GM12891 (cell line): Measurements from ENCODE around the gene ANKS1A.

ENCODE experiments used
- DNase-seq: peaks from one replicate; pipeline ENCODE4 v3.0.0; 2011; ENCODE audit warnings: low spot score; ENCODE audit not compliant: insufficient read length
- FAIRE-seq: peaks from 2 replicates; lab custom pipeline; 2011; peaks lifted over from hg19 to GRCh38; lab: Jason Lieb, UNC
- PAX5 ChIP-seq: IDR thresholded peaks from 2 replicates; pipeline ENCODE4 v1.6.1; 2011; ENCODE audit warnings: low read length, moderate library complexity, mild to moderate bottlenecking; ENCODE audit not compliant: insufficient read depth, severe bottlenecking
- POLR2A ChIP-seq: IDR thresholded peaks from 2 replicates; pipeline ENCODE4 v1.6.1; 2011; ENCODE audit warnings: low read depth, low read length, control low read depth
- POLR2AphosphoS5 ChIP-seq: IDR thresholded peaks from 2 replicates; pipeline ENCODE4 v1.6.1; 2011; ENCODE audit warnings: low read depth, low read length, control low read depth
- POU2F2 ChIP-seq: IDR thresholded peaks from 2 replicates; pipeline ENCODE4 v1.6.1; 2011; ENCODE audit warnings: low read depth, mild to moderate bottlenecking, control low read depth, low read length, moderate library complexity
- SPI1 ChIP-seq: IDR thresholded peaks from 2 replicates; pipeline ENCODE4 v1.6.1; 2011; ENCODE audit warnings: low read depth, low read length, control low read depth
- TAF1 ChIP-seq: IDR thresholded peaks from 2 replicates; pipeline ENCODE4 v1.6.1; 2011; ENCODE audit warnings: low read depth, low read length, control low read depth

The ANKS1A gene

DNA sequence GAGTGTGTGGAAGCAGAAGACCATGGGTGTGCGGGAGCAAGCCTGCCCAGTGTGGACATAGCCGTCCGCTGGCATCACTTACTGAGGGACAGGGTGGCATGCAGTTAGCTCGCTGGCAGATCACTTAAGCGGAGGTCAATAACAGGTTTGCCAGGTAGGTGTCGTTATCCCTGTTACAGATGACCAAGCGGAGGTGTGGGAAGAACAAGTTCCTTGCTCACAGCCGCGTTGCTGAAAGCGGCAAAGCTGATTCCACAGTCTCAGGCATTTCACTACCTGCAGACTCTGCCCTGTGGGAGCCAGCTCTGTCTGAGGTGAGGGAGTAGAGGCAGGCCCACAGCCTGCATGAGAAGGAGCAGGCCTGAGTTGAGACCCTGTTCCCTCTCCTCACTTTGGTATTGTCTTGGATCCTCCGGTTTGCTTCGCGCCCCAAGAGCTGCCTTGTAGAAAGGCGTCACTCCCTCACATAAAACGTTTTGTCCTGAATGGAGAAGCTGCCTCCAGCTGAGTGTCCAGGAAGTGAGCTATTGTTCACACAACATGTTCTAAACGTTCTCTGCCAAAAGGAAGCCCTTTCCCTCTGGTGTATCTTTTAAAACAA lies 155.2 kb downstream of the ANKS1A start:
- DNase-seq (no peak), FAIRE-seq (no peak)
- TF ChIP-seq POU2F2 (no peak), PAX5 (no peak), SPI1 (no peak), TAF1 (no peak), POLR2A (no peak), POLR2AphosphoS5 (no peak)

GRCh38 chr6:35044761-35045421 lies 155.8 kb downstream of the ANKS1A start:
- DNase-seq: no peak
- TF ChIP-seq TAF1 (no peak), SPI1 (no peak), POLR2A (no peak), POU2F2 (no peak), PAX5 (no peak), POLR2AphosphoS5 (no peak)
- FAIRE-seq: no peak

DNA sequence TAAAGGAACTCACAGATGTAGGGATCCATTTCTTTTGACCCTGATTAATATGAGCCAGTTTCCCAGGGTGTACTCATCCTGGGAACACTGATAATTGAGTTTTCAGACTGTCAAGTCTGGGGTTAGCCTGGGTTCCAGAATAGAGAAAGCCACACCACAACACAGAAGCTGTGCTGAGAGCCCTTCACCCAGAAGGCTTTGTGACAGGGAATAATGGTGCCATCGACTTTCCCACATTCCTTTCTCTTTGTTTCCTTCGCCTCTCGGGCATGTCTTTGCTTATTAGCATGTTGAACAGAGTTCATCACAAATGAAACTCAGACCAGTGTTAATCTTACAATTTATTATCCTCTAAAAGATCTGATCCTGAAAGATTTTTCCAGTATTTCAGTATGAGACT lies 157.0 kb downstream of the ANKS1A start:
- FAIRE-seq (no peak), DNase-seq (no peak)
- no peak for TF ChIP-seq PAX5
- no peak for TF ChIP-seq POLR2AphosphoS5
- TF ChIP-seq POLR2A: no peak
- no peak for TF ChIP-seq TAF1
- TF ChIP-seq SPI1: no peak
- no peak for TF ChIP-seq POU2F2

- TF ChIP-seq SPI1 (no peak), TAF1 (no peak), POLR2A (no peak), PAX5 (no peak), POLR2AphosphoS5 (no peak), POU2F2 (no peak)
- FAIRE-seq: no peak
- DNase-seq: no peak
Observed at GRCh38 chr6:35046862-35047261, 157.8 kb downstream of the ANKS1A start.

- no peak for FAIRE-seq
- no peak for TF ChIP-seq POU2F2
- no peak for TF ChIP-seq PAX5
- TF ChIP-seq POLR2A: no peak
- TF ChIP-seq POLR2AphosphoS5: no peak
- TF ChIP-seq SPI1: no peak
- TF ChIP-seq TAF1: no peak
- no peak for DNase-seq
Observed at GRCh38 chr6:35047265-35048011, 158.4 kb downstream of the ANKS1A start.

DNA sequence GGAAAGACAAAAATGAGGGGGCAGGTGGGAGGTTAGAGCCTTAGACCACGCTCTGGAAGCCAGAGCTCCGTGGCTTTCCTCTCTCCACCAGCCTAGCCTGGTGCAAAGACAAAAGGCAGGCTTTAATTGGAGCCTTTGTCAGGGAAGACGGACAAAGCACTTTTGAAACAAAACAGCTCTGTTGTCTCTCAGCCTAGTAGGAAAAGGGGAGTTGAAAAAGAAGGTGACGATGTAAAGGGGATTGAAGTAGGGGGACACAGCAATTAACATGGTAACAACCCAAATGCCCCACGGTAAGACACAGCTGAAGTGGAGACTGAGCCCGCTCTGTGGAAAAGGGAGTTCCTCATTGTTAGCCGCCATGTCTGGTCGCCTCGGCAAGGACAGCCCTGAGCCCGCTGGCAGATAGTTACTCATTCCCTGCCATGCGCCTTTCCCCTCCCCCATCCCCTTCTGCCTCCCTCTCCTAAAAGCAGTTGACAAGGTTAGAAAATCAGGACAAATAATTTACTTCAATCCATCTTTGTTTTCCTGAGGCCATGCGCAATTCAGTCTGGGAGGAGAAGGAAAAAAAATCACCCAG lies 159.1 kb downstream of the ANKS1A start:
- TF ChIP-seq POLR2AphosphoS5 (no peak), SPI1 (no peak), POU2F2 (no peak), POLR2A (no peak), PAX5 (no peak), TAF1 (no peak)
- FAIRE-seq (no peak), DNase-seq (no peak)

GRCh38 chr6:35048631-35049083 lies 159.6 kb downstream of the ANKS1A start:
- no peak for TF ChIP-seq PAX5
- TF ChIP-seq POLR2AphosphoS5: no peak
- no peak for TF ChIP-seq POU2F2
- no peak for TF ChIP-seq SPI1
- TF ChIP-seq TAF1: no peak
- TF ChIP-seq POLR2A: no peak
- FAIRE-seq (no peak), DNase-seq (no peak)

DNA sequence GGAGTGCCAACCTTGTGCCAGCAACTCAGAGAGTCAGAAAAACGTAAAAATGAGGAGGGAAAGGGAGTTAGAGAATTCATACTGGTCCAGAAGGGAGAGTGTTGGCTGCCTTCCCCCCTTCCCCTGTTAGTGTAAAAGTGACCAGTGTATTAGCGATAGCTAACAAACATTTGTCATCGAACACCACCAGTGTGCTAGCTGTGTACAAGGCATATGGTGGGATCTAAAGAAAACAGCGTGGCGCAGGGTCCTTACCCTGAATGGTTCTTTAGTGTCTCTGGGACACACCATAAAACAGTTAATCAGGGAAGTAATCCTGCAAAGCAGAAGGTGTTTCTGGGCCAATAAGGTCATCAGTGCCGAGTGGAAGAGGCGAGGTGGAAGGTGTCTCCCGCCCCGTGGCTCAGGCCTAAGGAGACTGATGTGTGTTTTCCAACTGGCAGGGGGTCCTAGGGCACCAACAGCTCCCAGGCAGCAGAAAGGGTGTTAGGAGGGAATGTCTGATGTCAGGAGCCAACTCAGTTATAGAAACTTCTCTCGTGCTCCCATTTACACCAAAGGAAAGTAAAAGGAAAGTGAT lies 160.2 kb downstream of the ANKS1A start:
- FAIRE-seq (no peak), DNase-seq (no peak)
- TF ChIP-seq PAX5 (no peak), POLR2A (no peak), POU2F2 (no peak), POLR2AphosphoS5 (no peak), TAF1 (no peak), SPI1 (no peak)

GRCh38 chr6:35049900-35050756 lies 161.1 kb downstream of the ANKS1A start:
- FAIRE-seq (no peak), DNase-seq (no peak)
- no peak for TF ChIP-seq TAF1
- TF ChIP-seq SPI1: no peak
- TF ChIP-seq POLR2A: no peak
- no peak for TF ChIP-seq POU2F2
- TF ChIP-seq POLR2AphosphoS5: no peak
- no peak for TF ChIP-seq PAX5
